CD14-positive monocyte (primary cell): ENCODE results near the gene CLTCL1. TPM values are rescaled to one million over a fixed set of nuclear protein-coding genes. Genes with fewer than 3 reads are reported as not detected.

Experiments used
- DNase-seq, 3 donors: peaks; one replicate each; pipeline ENCODE4 v3.0.0-alpha.2; 2011 to 2022
- H2AFZ ChIP-seq: 2 replicates; pipeline ENCODE4 v1.6.0; 2012; ENCODE audit warnings: mild to moderate bottlenecking, low read depth, low read length, inconsistent platforms; ENCODE audit not compliant: insufficient read depth, poor library complexity, severe bottlenecking
- H3K27ac ChIP-seq, 2 donors: 1 replicate in 1 of 2; 2 replicates in 1 of 2; pipeline ENCODE4 v1.5.1; 2012 to 2013; ENCODE audit warnings: low read length in 2 of 2, control low read depth in 1 of 2, inconsistent platforms in 1 of 2, low read depth in 1 of 2, mild to moderate bottlenecking in 1 of 2
- H3K27me3 ChIP-seq, 2 donors: one replicate each; pipeline versions ENCODE4 v1.6.0 to v1.6.1; 2011 to 2013; ENCODE audit warnings: low read length in 2 of 2; ENCODE audit not compliant: control insufficient read depth in 2 of 2, insufficient read depth in 2 of 2
- H3K36me3 ChIP-seq, 2 donors: replicated peaks in 1 of 2; 1 replicate in 1 of 2; 2 replicates in 1 of 2; pipeline versions ENCODE4 v1.5.1 to v1.6.1; 2012 to 2013; ENCODE audit warnings: low read length in 2 of 2, control low read depth in 1 of 2, inconsistent platforms in 1 of 2, mild to moderate bottlenecking in 1 of 2; ENCODE audit not compliant: insufficient read depth in 2 of 2, control insufficient read depth in 1 of 2
- H3K4me1 ChIP-seq, 2 donors: 1 replicate in 1 of 2; 2 replicates in 1 of 2; pipeline versions ENCODE4 v1.5.1 to v1.6.1; 2012 to 2013; ENCODE audit warnings: low read length in 2 of 2, control low read depth in 1 of 2, inconsistent platforms in 1 of 2, mild to moderate bottlenecking in 1 of 2, moderate library complexity in 1 of 2; ENCODE audit not compliant: insufficient read depth in 2 of 2, control insufficient read depth in 1 of 2
- H3K4me2 ChIP-seq: replicated peaks from 2 replicates; pipeline ENCODE3; 2012; ENCODE audit warnings: low read length, moderate library complexity, mild to moderate bottlenecking; ENCODE audit not compliant: poor library complexity, severe bottlenecking; ENCODE audit errors: extremely low read depth
- H3K4me3 ChIP-seq, 3 experiments: fragments of 200-600 bp in 1 of 3; sonication (generic) in 1 of 3; replicated peaks in 1 of 3; 1 replicate in 2 of 3; 2 replicates in 1 of 3; pipeline ENCODE4 v1.5.1; 2011 to 2013; ENCODE audit warnings: low read length in 3 of 3, mild to moderate bottlenecking in 3 of 3, control low read depth in 2 of 3, low read depth in 2 of 3, inconsistent platforms in 1 of 3, moderate library complexity in 1 of 3
- H3K79me2 ChIP-seq: 2 replicates; pipeline ENCODE4 v1.6.0; 2012; ENCODE audit warnings: mild to moderate bottlenecking, control low read depth, inconsistent platforms, low read length, moderate library complexity; ENCODE audit not compliant: insufficient read depth
- H3K9ac ChIP-seq: 2 replicates; pipeline ENCODE4 v1.6.0; 2017; ENCODE audit warnings: low read length, mild to moderate bottlenecking; ENCODE audit not compliant: insufficient read depth, poor library complexity, severe bottlenecking
- H3K9me3 ChIP-seq, 2 donors: replicated peaks in 1 of 2; 1 replicate in 1 of 2; 2 replicates in 1 of 2; pipeline versions ENCODE4 v1.5.1 to v1.6.1; 2012 to 2013; ENCODE audit warnings: low read length in 2 of 2, control low read depth in 1 of 2; ENCODE audit not compliant: control insufficient read depth in 1 of 2, insufficient read depth in 1 of 2
- H4K20me1 ChIP-seq: 2 replicates; pipeline ENCODE4 v1.6.0; 2012; ENCODE audit warnings: mild to moderate bottlenecking, low read length, control low read depth, moderate library complexity; ENCODE audit not compliant: insufficient read depth
- H3K27ac Mint-ChIP-seq, 7 donors: one replicate each; pipeline ENCODE4 v1.8.0; 2020; ENCODE audit warnings: mild to moderate bottlenecking in 7 of 7, mixed read lengths in 7 of 7, moderate library complexity in 6 of 7, inconsistent platforms in 2 of 7
- H3K27me3 Mint-ChIP-seq, 3 donors: one replicate each; pipeline ENCODE4 v1.8.0; 2021 to 2022; ENCODE audit warnings: low read depth in 3 of 3, mild to moderate bottlenecking in 3 of 3, mixed read lengths in 3 of 3, moderate library complexity in 3 of 3, inconsistent platforms in 1 of 3
- H3K36me3 Mint-ChIP-seq, 2 donors: one replicate each; pipeline ENCODE4 v1.8.0; 2020; ENCODE audit warnings: mixed read lengths in 2 of 2, inconsistent platforms in 1 of 2, mild to moderate bottlenecking in 1 of 2
- H3K4me1 Mint-ChIP-seq: one replicate; pipeline ENCODE4 v1.8.0; 2020; ENCODE audit warnings: mild to moderate bottlenecking, mixed read lengths
- H3K4me3 Mint-ChIP-seq, 2 donors: one replicate each; pipeline ENCODE4 v1.8.0; 2020; ENCODE audit warnings: mild to moderate bottlenecking in 2 of 2, mixed read lengths in 2 of 2, moderate library complexity in 1 of 2
- H3K9me3 Mint-ChIP-seq, 7 donors: one replicate each; pipeline ENCODE4 v1.8.0; 2020 to 2022; ENCODE audit warnings: mixed read lengths in 7 of 7, mild to moderate bottlenecking in 6 of 7, moderate library complexity in 6 of 7, inconsistent platforms in 2 of 7
- CTCF ChIP-seq: fragments of 200-600 bp; IDR thresholded peaks from one replicate; pipeline ENCODE4 v1.8.0; 2022; ENCODE audit warnings: antibody characterized with exemption, mild to moderate bottlenecking
- WGBS: methylation state at CpG from one replicate; pipeline ENCODE4 v1.1.5; 2013; ENCODE audit warnings: missing lambda C conversion rate; ENCODE audit not compliant: insufficient coverage; 5-methylcytosine and 5-hydroxymethylcytosine counted together
- intact Hi-C, 2 donors: fragments of 100-400 bp; cut with micrococcal nuclease; formaldehyde crosslinking; loops; one replicate each; pipeline versions ENCODE4 v1.15.0 to v1.15.1; 2023
- polyA plus RNA-seq, 3 donors: library from polyadenylated mRNA; depleted of rRNA in 1 of 3; unstranded in 2 of 3; stranded (reverse) in 1 of 3; fragments of 300-500 nt in 2 of 3; fragments of >200 nt in 1 of 3; fragmentation: Illumina TruSeq in 2 of 3; gene quantifications; 1 replicate in 2 of 3; 2 replicates in 1 of 3; pipeline ENCODE4 v1.2.3, GENCODE V29; 2012 to 2021

Gene CLTCL1
- polyA plus RNA-seq, 3 donors: 5.1 to 17.0 (median 6.1) TPM

DNA sequence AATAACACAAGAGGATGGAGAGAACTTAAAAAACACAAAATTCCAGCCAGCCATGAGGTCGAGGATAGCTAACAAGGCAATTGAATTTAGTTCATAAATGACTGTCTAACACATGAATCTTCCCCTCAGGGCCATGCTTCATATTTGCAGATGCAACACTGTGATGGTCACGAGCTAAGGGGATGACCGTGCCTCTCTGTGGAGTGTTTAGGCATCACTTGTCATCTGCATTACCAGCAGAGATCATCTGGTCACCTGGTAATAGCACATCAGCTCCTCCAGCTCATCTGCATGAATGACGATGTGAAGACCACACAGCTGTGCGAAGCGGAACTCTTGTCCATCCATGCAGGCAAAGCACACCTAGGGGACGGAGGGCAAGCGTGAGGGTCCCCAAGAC lies 92.0 kb downstream of the CLTCL1 start:
- 95% methylated on average over 7 of the region's 8 CpGs for WGBS
- H3K79me2 ChIP-seq: no peaks in the 10 kb centered on the region
- H3K9me3 Mint-ChIP-seq: peaks cover 0 to 14% (median 4%) of the 10 kb centered on the region in 7 donors
- H3K36me3 Mint-ChIP-seq: peaks cover 81 to 92% of the 10 kb centered on the region in 2 donors
- peaks cover 9% of the 10 kb centered on the region for H3K4me1 Mint-ChIP-seq
- H3K27me3 Mint-ChIP-seq: peaks cover 0 to 1% (median 1%) of the 10 kb centered on the region in 3 donors
- H3K27ac Mint-ChIP-seq: peak overlapping the region in 1 of 7 donors; percentile 26
- no peak overlapping the region for H3K4me3 ChIP-seq
- H2AFZ ChIP-seq: no peak overlapping the region
- no peak for TF ChIP-seq CTCF
- H3K9me3 ChIP-seq: peaks cover 0 to 3% of the 10 kb centered on the region in 2 donors
- no peak overlapping the region for H3K4me3 Mint-ChIP-seq
- no peaks in the 10 kb centered on the region for H3K27me3 ChIP-seq
- H3K4me2 ChIP-seq: no peak overlapping the region
- intact Hi-C loops: no loop called here
- no peaks in the 10 kb centered on the region for H3K4me1 ChIP-seq
- DNase-seq: no peak
- no peak overlapping the region for H3K9ac ChIP-seq
- no peak overlapping the region for H3K27ac ChIP-seq
- no peaks in the 10 kb centered on the region for H4K20me1 ChIP-seq
- H3K36me3 ChIP-seq: peaks cover 80 to 95% of the 10 kb centered on the region in 2 donors

DNA sequence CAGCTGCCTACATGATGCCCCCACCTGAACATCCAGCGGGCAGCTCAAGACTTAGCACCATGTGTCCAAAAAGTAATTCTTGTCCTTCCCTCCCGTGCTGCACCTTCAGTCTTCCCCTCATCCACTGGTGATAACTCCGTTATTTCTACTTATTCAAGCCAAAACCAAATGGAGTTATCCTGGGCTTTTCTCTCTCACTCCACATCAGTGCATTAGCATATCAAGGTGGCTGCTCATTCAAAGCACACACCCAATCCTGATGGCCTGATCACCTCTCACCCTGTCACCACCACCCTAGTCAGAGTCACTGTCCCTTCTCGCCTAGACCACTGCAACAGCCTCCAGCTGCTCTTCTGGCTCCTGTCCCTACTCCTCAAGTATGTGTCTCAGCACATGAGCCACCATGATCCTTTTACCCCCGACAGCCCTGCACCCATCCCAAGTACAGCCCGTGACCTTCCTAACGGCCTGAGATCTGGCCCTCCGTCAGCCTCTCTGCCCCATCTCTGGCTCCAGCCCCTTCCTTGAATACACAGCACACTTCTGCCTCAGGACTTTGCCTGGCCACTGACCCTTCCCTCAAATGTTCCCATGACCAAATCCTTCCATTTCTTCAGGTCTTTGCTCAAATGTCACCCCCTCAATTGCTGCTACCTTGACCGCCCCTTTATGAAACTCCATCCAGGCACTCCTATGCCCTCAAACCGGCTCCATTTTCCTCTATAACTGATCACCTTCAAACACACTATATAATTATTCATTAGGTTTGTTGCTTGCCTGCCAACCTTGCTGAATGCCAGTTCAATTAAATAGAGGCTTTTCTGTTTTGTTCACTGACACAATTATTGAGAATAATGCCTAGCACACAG lies 93.3 kb downstream of the CLTCL1 start:
- peaks cover 0 to 3% of the 10 kb centered on the region in 2 donors for H3K9me3 ChIP-seq
- H3K4me3 Mint-ChIP-seq: no peak overlapping the region
- H4K20me1 ChIP-seq: no peaks in the 10 kb centered on the region
- H3K9me3 Mint-ChIP-seq: peaks cover 0 to 13% (median 5%) of the 10 kb centered on the region in 7 donors
- H3K4me1 ChIP-seq: no peaks in the 10 kb centered on the region
- no peaks in the 10 kb centered on the region for H3K27me3 ChIP-seq
- H3K36me3 ChIP-seq: peaks cover 76 to 95% of the 10 kb centered on the region in 2 donors
- H3K27ac ChIP-seq: no peak overlapping the region
- peaks cover 0 to 1% (median 0%) of the 10 kb centered on the region in 3 donors for H3K27me3 Mint-ChIP-seq
- no peak overlapping the region for H3K4me2 ChIP-seq
- no peaks in the 10 kb centered on the region for H3K79me2 ChIP-seq
- intact Hi-C loops: no loop called here
- WGBS: 98% methylated on average over 9 of the region's 10 CpGs
- peak overlapping the region in 2 of 7 donors; percentile 12 to 43 for H3K27ac Mint-ChIP-seq
- DNase-seq: no peak
- H3K4me3 ChIP-seq: no peak overlapping the region
- no peak overlapping the region for H3K9ac ChIP-seq
- H3K36me3 Mint-ChIP-seq: peaks cover 84 to 92% of the 10 kb centered on the region in 2 donors
- peaks cover 9% of the 10 kb centered on the region for H3K4me1 Mint-ChIP-seq
- H2AFZ ChIP-seq: no peak overlapping the region
- TF ChIP-seq CTCF: no peak
